ENCODE measurements around the gene ST6GALNAC4.
"Not testable (repeated sequence)": the region's sequence is repeated elsewhere in the genome, so short reads cannot be mapped to it uniquely, and the experiment has no call there.

Gene ST6GALNAC4

DNA sequence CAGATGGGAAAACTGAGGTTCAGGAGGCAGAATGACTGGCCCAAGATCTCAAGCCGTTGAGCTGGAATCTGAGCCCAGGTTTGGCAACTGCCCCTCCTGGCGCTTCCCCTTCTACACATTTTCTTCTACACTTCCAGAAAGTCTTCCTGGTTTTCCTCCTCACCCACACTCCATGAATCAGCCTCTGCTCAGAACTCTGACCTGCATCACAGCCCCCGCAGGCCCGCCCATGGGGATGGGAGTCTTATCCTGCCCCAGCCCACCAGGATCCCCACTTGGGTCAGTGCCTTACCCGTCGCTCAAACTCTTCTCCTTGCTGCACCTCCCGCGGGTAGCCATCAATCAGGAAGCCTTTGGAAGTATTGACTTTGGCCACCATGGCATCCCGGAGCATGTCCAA lies 45.3 kb downstream of the ST6GALNAC4 start:
- Histone ChIP-seq H3K4me1 (ENCODE audit: insufficient read depth, poor library complexity, severe bottlenecking) (peaks cover 11% of the 10 kb centered on the region), H3K36me3 (ENCODE audit: low read depth) (peaks cover 4% of the 10 kb centered on the region; the same call in 1 of the 2 replicates), H3K27me3 (ENCODE audit: insufficient read depth, poor library complexity, severe bottlenecking) (no peaks in the 10 kb centered on the region), H3K27ac (ENCODE audit: poor library complexity, severe bottlenecking) (no peak overlapping the region), H3K9me3 (ENCODE audit: severe bottlenecking) (no peaks in the 10 kb centered on the region), H3K4me3 (ENCODE audit: severe bottlenecking) (no peak overlapping the region)
- TF ChIP-seq, protein P1, sequence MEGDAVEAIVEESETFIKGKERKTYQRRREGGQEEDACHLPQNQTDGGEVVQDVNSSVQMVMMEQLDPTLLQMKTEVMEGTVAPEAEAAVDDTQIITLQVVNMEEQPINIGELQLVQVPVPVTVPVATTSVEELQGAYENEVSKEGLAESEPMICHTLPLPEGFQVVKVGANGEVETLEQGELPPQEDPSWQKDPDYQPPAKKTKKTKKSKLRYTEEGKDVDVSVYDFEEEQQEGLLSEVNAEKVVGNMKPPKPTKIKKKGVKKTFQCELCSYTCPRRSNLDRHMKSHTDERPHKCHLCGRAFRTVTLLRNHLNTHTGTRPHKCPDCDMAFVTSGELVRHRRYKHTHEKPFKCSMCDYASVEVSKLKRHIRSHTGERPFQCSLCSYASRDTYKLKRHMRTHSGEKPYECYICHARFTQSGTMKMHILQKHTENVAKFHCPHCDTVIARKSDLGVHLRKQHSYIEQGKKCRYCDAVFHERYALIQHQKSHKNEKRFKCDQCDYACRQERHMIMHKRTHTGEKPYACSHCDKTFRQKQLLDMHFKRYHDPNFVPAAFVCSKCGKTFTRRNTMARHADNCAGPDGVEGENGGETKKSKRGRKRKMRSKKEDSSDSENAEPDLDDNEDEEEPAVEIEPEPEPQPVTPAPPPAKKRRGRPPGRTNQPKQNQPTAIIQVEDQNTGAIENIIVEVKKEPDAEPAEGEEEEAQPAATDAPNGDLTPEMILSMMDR (IDR thresholded peaks at IDR 0.05; ENCODE audit: poor library complexity, severe bottlenecking), result no peak
- DNase-seq (ENCODE audit: low spot score) (no peak), ATAC-seq (ENCODE audit: low read depth) (no peak)

DNA sequence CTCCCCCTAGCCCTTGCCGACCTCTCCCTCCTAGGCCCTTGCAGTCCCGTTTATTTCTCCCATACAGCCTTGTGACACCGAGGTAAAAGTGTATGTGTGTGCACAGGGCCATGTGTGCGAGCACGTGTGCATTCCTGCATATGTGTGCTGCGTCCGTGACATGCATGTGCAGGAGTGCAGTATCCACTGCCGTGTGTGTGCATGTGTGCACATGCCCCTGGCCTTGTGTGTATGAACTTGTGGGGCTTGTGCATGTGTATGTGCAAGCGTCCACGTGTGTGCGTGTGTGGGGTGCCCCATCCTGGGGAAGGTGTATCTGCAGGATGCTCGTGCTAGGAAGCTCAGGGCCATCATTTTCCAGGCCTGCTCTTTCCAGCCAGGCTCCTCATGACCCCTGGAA lies 46.0 kb downstream of the ST6GALNAC4 start:
- ATAC-seq (ENCODE audit: low read depth) (no peak), DNase-seq (ENCODE audit: low spot score) (no peak)
- TF ChIP-seq, protein P1 (IDR thresholded peaks at IDR 0.05; ENCODE audit: poor library complexity, severe bottlenecking), result no peak
- Histone ChIP-seq H3K4me3 (ENCODE audit: severe bottlenecking) (no peak overlapping the region), H3K4me1 (ENCODE audit: insufficient read depth, poor library complexity, severe bottlenecking) (peaks cover 11% of the 10 kb centered on the region), H3K27me3 (ENCODE audit: insufficient read depth, poor library complexity, severe bottlenecking) (no peaks in the 10 kb centered on the region), H3K27ac (ENCODE audit: poor library complexity, severe bottlenecking) (no peak overlapping the region), H3K9me3 (ENCODE audit: severe bottlenecking) (no peaks in the 10 kb centered on the region), H3K36me3 (ENCODE audit: low read depth) (peaks cover 4% of the 10 kb centered on the region; the same call in 1 of the 2 replicates)

DNA sequence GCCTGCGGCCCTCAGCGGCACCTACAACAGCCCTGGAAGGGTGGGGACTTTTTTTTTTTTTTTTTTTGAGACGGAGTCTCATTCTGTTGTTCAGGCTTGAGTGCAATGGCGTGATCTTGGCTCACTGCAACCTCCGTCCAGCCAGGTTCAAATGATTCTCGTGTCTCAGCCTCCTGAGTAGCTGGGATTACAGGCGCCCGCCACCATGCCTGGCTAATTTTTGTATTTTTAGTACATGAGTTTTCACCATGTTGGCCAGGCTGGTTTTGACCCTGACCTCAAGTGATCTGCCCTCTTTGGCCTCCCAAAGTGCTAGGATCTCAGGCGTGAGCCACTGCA lies 46.7 kb downstream of the ST6GALNAC4 start:
- peaks cover 11% of the 10 kb centered on the region for H3K4me1 ChIP-seq (ENCODE audit: insufficient read depth, poor library complexity, severe bottlenecking)
- H3K9me3 ChIP-seq (ENCODE audit: severe bottlenecking); H3K27me3 ChIP-seq (ENCODE audit: insufficient read depth, poor library complexity, severe bottlenecking); H3K36me3 ChIP-seq (ENCODE audit: low read depth); H3K27ac ChIP-seq (ENCODE audit: poor library complexity, severe bottlenecking); DNase-seq (ENCODE audit: low spot score); H3K4me3 ChIP-seq (ENCODE audit: severe bottlenecking); ATAC-seq (ENCODE audit: low read depth): not testable (repeated sequence)
- TF ChIP-seq, protein P1 (IDR thresholded peaks at IDR 0.05; ENCODE audit: poor library complexity, severe bottlenecking), result peak; percentile 58

DNA sequence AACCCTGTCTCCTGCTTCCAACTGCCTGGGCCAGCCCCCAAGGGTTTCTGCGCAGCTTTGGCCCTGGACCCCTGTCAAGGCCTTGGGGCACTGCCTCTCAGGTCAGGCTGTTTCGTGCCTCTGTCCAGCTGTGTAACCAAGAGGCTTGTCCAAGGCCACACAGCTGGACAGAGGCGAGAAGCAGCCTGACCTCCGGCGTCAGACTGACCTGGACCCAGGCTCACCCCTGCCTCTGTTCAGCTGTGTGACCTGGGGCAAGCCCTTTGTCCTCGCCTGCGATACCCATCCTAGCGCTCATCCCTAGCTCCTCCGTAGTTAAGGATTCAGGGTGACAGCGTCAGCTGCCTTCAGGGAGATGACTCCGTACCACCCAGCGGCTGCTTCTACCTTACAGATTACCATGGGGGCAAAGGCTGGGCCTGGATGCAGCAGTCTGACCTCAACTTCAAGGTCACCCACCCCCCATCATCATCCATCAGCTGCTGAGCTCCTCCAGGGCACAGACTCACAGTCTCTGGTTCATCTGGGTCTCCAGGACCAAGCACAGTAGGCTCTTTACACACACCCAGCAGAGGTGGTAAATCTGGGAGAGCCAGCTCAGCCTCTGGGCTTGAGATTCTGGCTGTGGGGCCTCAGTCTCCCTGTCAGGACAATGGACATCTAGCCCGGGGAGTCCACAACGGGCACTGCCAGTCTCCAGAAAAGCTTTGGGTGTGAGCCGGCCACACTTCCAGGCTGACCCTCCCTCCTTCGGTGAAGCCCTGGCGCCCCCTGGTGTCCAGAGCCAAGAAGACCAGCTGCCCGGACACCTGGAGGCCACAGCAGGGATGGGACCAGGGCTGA lies 47.3 kb downstream of the ST6GALNAC4 start:
- DNase-seq (ENCODE audit: low spot score), result no peak
- H3K4me1 ChIP-seq (ENCODE audit: insufficient read depth, poor library complexity, severe bottlenecking), result peaks cover 7% of the 10 kb centered on the region
- ATAC-seq (ENCODE audit: low read depth), result peak; percentile 87
- no peaks in the 10 kb centered on the region for H3K9me3 ChIP-seq (ENCODE audit: severe bottlenecking)
- H3K4me3 ChIP-seq (ENCODE audit: severe bottlenecking), result no peak overlapping the region
- peaks cover 4% of the 10 kb centered on the region; the same call in 1 of the 2 replicates for H3K36me3 ChIP-seq (ENCODE audit: low read depth)
- no peak overlapping the region for H3K27ac ChIP-seq (ENCODE audit: poor library complexity, severe bottlenecking)
- no peaks in the 10 kb centered on the region for H3K27me3 ChIP-seq (ENCODE audit: insufficient read depth, poor library complexity, severe bottlenecking)
- TF ChIP-seq, protein P1 (IDR thresholded peaks at IDR 0.05; ENCODE audit: poor library complexity, severe bottlenecking), result peak; percentile 86

All from RWPE2 (cell line).